Measurements from ENCODE around the gene NINL. TPM values are rescaled to one million over a fixed set of nuclear protein-coding genes. Genes with fewer than 3 reads are reported as not detected.

Gene NINL
- total RNA-seq, 1 donor from 2014 or later: 1.8 TPM

- POLR2A ChIA-PET: no interaction called here
- intact Hi-C loops (cut with micrococcal nuclease): no loop called here
- DNase-seq (no peak), ATAC-seq (ENCODE audit: low read depth) (no peak)
- Mint-ChIP-seq H3K27ac (no peak overlapping the region), H3K4me1 (peaks cover 5% of the 10 kb centered on the region), H3K4me3 (no peak overlapping the region), H3K27me3 (no peaks in the 10 kb centered on the region), H3K36me3 (ENCODE audit: low read depth) (peaks cover 21% of the 10 kb centered on the region), H3K9me3 (peaks cover 28% of the 10 kb centered on the region)
- no peak for TF ChIP-seq CTCF (IDR thresholded peaks at IDR 0.05)
- CTCF ChIA-PET: no interaction called here
Measured at GRCh38 chr20:25517124-25517523, 68.2 kb downstream of the NINL start.

GRCh38 chr20:25514747-25515340 lies 70.5 kb downstream of the NINL start:
- Mint-ChIP-seq H3K4me3 (no peak overlapping the region), H3K4me1 (peaks cover 5% of the 10 kb centered on the region), H3K27ac (no peak overlapping the region), H3K36me3 (ENCODE audit: low read depth) (peaks cover 21% of the 10 kb centered on the region), H3K9me3 (peaks cover 26% of the 10 kb centered on the region), H3K27me3 (no peaks in the 10 kb centered on the region)
- CTCF ChIA-PET: no interaction called here
- intact Hi-C loops (cut with micrococcal nuclease): no loop called here
- no peak for TF ChIP-seq CTCF (IDR thresholded peaks at IDR 0.05)
- POLR2A ChIA-PET: no interaction called here
- DNase-seq (no peak), ATAC-seq (ENCODE audit: low read depth) (no peak)

GRCh38 chr20:25514195-25514594 lies 71.1 kb downstream of the NINL start:
- no peak overlapping the region for H3K27ac Mint-ChIP-seq
- peaks cover 21% of the 10 kb centered on the region for H3K36me3 Mint-ChIP-seq (ENCODE audit: low read depth)
- H3K4me1 Mint-ChIP-seq: peaks cover 4% of the 10 kb centered on the region
- ATAC-seq (ENCODE audit: low read depth) (no peak), DNase-seq (no peak)
- H3K27me3 Mint-ChIP-seq: no peaks in the 10 kb centered on the region
- ChIA-PET POLR2A (no interaction called here), CTCF (no interaction called here)
- H3K9me3 Mint-ChIP-seq: peaks cover 26% of the 10 kb centered on the region
- TF ChIP-seq CTCF (IDR thresholded peaks at IDR 0.05): no peak
- no peak overlapping the region for H3K4me3 Mint-ChIP-seq
- intact Hi-C loops (cut with micrococcal nuclease): no loop called here

GRCh38 chr20:25512709-25513108 lies 72.6 kb downstream of the NINL start:
- Mint-ChIP-seq H3K27ac (no peak overlapping the region), H3K4me1 (no peaks in the 10 kb centered on the region), H3K4me3 (no peak overlapping the region), H3K9me3 (peaks cover 26% of the 10 kb centered on the region), H3K27me3 (no peaks in the 10 kb centered on the region), H3K36me3 (ENCODE audit: low read depth) (peaks cover 23% of the 10 kb centered on the region)
- TF ChIP-seq CTCF (IDR thresholded peaks at IDR 0.05): no peak
- CTCF ChIA-PET: no interaction called here
- DNase-seq (no peak), ATAC-seq (ENCODE audit: low read depth) (no peak)
- intact Hi-C loops (cut with micrococcal nuclease): no loop called here
- POLR2A ChIA-PET: no interaction called here

GRCh38 chr20:25511183-25511582 lies 74.1 kb downstream of the NINL start:
- Mint-ChIP-seq H3K4me3 (no peak overlapping the region), H3K9me3 (peaks cover 20% of the 10 kb centered on the region), H3K27ac (no peak overlapping the region), H3K36me3 (ENCODE audit: low read depth) (peaks cover 16% of the 10 kb centered on the region), H3K27me3 (no peaks in the 10 kb centered on the region), H3K4me1 (no peaks in the 10 kb centered on the region)
- ATAC-seq (ENCODE audit: low read depth) (no peak), DNase-seq (no peak)
- POLR2A ChIA-PET: no interaction called here
- TF ChIP-seq CTCF (IDR thresholded peaks at IDR 0.05): no peak
- intact Hi-C loops (cut with micrococcal nuclease): no loop called here
- CTCF ChIA-PET: no interaction called here
